Measurements from ENCODE around the gene GPRIN2. TPM values are rescaled to one million over a fixed set of nuclear protein-coding genes. Genes with fewer than 3 reads are reported as not detected.

The GPRIN2 gene
- total and polyA plus RNA-seq, 4 donors: 17.7 to 36.5 (median 29.1) TPM

GRCh38 chr10:46523962-46524471, 32.4 kb downstream of the GPRIN2 start:
- H3K27ac ChIP-seq (ENCODE audit: low read depth in 1 of 2, low read length in 1 of 2): no peak overlapping the region
- ATAC-seq (ENCODE audit: insufficient read depth, low FRiP score) (no peak), DNase-seq (peak; percentile 55 to 63 (median 60))
- no peak overlapping the region for H3K9ac ChIP-seq (ENCODE audit: insufficient read depth in 1 of 2, low read length in 2 of 2)
- H3K4me3 ChIP-seq: no peak overlapping the region
- H3K9me3 ChIP-seq (ENCODE audit: control insufficient read depth in 4 of 4, insufficient read depth in 3 of 4, low read length in 3 of 4): peaks cover 0 to 2% (median 0%) of the 10 kb centered on the region in 4 donors
- H3K27me3 ChIP-seq (ENCODE audit: control insufficient read depth in 3 of 3, insufficient read depth in 3 of 3, low read length in 2 of 3): peaks cover 0 to 4% (median 0%) of the 10 kb centered on the region in 3 donors
- H3K36me3 ChIP-seq (ENCODE audit: control insufficient read depth in 4 of 4, insufficient read depth in 4 of 4, low read length in 4 of 4): no peaks in the 10 kb centered on the region
- TF ChIP-seq CTCF (IDR thresholded peaks at IDR 0.05; ENCODE audit: control extremely low read depth, extremely low read depth): no peak
- peaks cover 0 to 20% (median 19%) of the 10 kb centered on the region in 5 donors for H3K4me1 ChIP-seq (ENCODE audit: control insufficient read depth in 5 of 5, insufficient read depth in 5 of 5, low read length in 5 of 5)
- WGBS, 2 donors: 64 to 85% methylated on average over 8 of the region's 8 CpGs

GRCh38 chr10:46523119-46523961, 33.1 kb downstream of the GPRIN2 start:
- Histone ChIP-seq H3K4me1 (ENCODE audit: control insufficient read depth in 5 of 5, insufficient read depth in 5 of 5, low read length in 5 of 5) (peaks cover 0 to 20% (median 19%) of the 10 kb centered on the region in 5 donors), H3K27ac (ENCODE audit: low read depth in 1 of 2, low read length in 1 of 2) (no peak overlapping the region), H3K9ac (ENCODE audit: insufficient read depth in 1 of 2, low read length in 2 of 2) (no peak overlapping the region), H3K4me3 (no peak overlapping the region), H3K9me3 (ENCODE audit: control insufficient read depth in 4 of 4, insufficient read depth in 3 of 4, low read length in 3 of 4) (peaks cover 0 to 2% (median 0%) of the 10 kb centered on the region in 4 donors), H3K27me3 (ENCODE audit: control insufficient read depth in 3 of 3, insufficient read depth in 3 of 3, low read length in 2 of 3) (peaks cover 0 to 4% (median 0%) of the 10 kb centered on the region in 3 donors), H3K36me3 (ENCODE audit: control insufficient read depth in 4 of 4, insufficient read depth in 4 of 4, low read length in 4 of 4) (no peaks in the 10 kb centered on the region)
- 56 to 74% methylated on average over 12 of the region's 12 CpGs for WGBS, 2 donors
- TF ChIP-seq CTCF (IDR thresholded peaks at IDR 0.05; ENCODE audit: control extremely low read depth, extremely low read depth): no peak
- DNase-seq (peak in 1 of 3 donors; percentile 25), ATAC-seq (ENCODE audit: insufficient read depth, low FRiP score) (peak; percentile 30)

- Histone ChIP-seq H3K9me3 (ENCODE audit: control insufficient read depth in 4 of 4, insufficient read depth in 3 of 4, low read length in 3 of 4) (peaks cover 0 to 2% (median 0%) of the 10 kb centered on the region in 4 donors), H3K36me3 (ENCODE audit: control insufficient read depth in 4 of 4, insufficient read depth in 4 of 4, low read length in 4 of 4) (no peaks in the 10 kb centered on the region), H3K4me3 (no peak overlapping the region), H3K4me1 (ENCODE audit: control insufficient read depth in 5 of 5, insufficient read depth in 5 of 5, low read length in 5 of 5) (peaks cover 0 to 20% (median 19%) of the 10 kb centered on the region in 5 donors), H3K9ac (ENCODE audit: insufficient read depth in 1 of 2, low read length in 2 of 2) (no peak overlapping the region), H3K27ac (ENCODE audit: low read depth in 1 of 2, low read length in 1 of 2) (no peak overlapping the region), H3K27me3 (ENCODE audit: control insufficient read depth in 3 of 3, insufficient read depth in 3 of 3, low read length in 2 of 3) (peaks cover 0 to 4% (median 0%) of the 10 kb centered on the region in 3 donors)
- DNase-seq: no peak
- 91 to 94% methylated on average over 10 of the region's 10 CpGs for WGBS, 2 donors
- ATAC-seq (ENCODE audit: insufficient read depth, low FRiP score): no peak
- no peak for TF ChIP-seq CTCF (IDR thresholded peaks at IDR 0.05; ENCODE audit: control extremely low read depth, extremely low read depth)
Measured at GRCh38 chr10:46522295-46523118, 34.0 kb downstream of the GPRIN2 start.
